Skeletal muscle satellite cell (primary cell): ENCODE results near the gene EVC2.

Experiments
- H3K27me3 ChIP-seq: 2 replicates; pipeline ENCODE4 v1.7.0; 2013; ENCODE audit warnings: low read length; ENCODE audit not compliant: control insufficient read depth, insufficient read depth
- H3K36me3 ChIP-seq: 2 replicates; pipeline ENCODE4 v1.7.0; 2013; ENCODE audit warnings: mild to moderate bottlenecking, control low read depth, low read length; ENCODE audit not compliant: insufficient read depth
- H3K4me1 ChIP-seq: 2 replicates; pipeline ENCODE4 v1.7.0; 2013; ENCODE audit warnings: low read length; ENCODE audit not compliant: control insufficient read depth, insufficient read depth
- H3K4me2 ChIP-seq: 2 replicates; pipeline ENCODE4 v1.7.0; 2013; ENCODE audit warnings: mild to moderate bottlenecking, low read length
- H3K4me3 ChIP-seq: 2 replicates; pipeline ENCODE4 v1.7.0; 2013; ENCODE audit warnings: low read length
- H3K9ac ChIP-seq: 2 replicates; pipeline ENCODE4 v1.7.0; 2013; ENCODE audit warnings: mild to moderate bottlenecking, low read depth, low read length, moderate library complexity
- H3K9me3 ChIP-seq: replicated peaks from 2 replicates; pipeline ENCODE4 v1.7.0; 2013; ENCODE audit warnings: mild to moderate bottlenecking, control low read depth, low read length

EVC2 gene

DNA sequence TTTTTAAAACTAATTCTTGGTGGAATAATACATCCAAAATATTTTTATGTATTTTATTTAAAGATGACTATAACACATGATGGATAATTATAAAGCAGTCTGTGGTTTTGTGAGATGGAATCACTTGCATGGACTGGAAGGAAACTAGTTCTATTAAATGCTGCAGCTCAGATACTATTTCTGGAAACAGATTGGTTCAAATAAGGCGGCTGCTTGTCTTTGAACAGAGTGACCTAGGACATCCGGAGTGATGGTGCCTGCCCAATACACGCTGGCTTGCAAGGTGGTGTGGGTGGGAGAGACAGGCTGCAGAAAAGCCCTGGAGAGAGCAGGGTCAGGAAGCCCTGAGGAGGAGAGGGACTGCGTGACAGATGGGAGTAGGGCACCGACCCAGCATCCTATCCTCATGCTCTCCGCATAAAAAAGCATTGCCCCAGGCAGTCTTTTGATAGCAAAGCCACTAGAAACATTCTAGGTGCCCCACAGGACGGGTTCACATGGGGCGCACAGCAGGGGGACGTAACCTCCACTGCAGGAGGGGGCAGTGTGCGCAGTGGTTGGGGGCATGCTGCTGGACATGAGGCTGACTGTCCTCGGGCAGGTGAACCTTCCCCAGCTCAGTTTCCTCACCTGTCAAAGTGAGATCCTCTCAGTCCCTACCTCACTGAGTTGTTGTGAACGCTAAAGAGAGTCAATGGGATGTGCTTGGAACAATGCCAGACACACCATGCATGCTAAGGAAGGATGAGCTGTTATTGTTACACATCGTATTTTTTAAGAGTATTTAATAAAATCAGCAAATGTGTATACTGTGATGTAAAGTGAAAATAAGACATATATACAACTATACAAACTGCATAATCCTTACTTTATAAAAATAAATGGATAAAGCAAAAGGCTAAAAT lies 71.3 kb downstream of the EVC2 start:
- Histone ChIP-seq H3K4me1 (peaks cover 56% of the 10 kb centered on the region), H3K9ac (no peak overlapping the region), H3K4me3 (no peak overlapping the region), H3K9me3 (no peaks in the 10 kb centered on the region), H3K4me2 (no peak overlapping the region), H3K27me3 (no peaks in the 10 kb centered on the region), H3K36me3 (peaks cover 57% of the 10 kb centered on the region)

DNA sequence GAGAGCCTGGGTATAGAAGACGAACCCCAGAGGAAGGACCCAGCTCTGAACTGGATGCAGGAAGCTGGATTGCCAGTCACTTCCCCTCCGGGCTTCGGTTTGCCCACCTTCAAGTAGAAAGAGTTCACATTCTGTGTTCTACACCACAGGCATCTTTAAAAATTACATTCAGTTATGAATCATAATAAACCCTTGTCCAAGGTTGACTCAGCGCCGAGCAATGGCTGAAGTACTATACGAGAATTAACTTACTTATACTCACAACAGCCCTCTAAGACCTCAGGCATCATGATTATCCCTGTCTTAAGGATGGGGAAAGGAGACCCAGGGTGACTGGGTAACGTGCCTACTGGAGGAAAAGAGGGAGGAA lies 72.5 kb downstream of the EVC2 start:
- Histone ChIP-seq H3K4me1 (peaks cover 56% of the 10 kb centered on the region), H3K4me2 (peak overlapping the region; percentile 49), H3K4me3 (peak overlapping the region; percentile 6), H3K9me3 (no peaks in the 10 kb centered on the region), H3K9ac (peak overlapping the region; percentile 77), H3K27me3 (no peaks in the 10 kb centered on the region), H3K36me3 (peaks cover 60% of the 10 kb centered on the region)

DNA sequence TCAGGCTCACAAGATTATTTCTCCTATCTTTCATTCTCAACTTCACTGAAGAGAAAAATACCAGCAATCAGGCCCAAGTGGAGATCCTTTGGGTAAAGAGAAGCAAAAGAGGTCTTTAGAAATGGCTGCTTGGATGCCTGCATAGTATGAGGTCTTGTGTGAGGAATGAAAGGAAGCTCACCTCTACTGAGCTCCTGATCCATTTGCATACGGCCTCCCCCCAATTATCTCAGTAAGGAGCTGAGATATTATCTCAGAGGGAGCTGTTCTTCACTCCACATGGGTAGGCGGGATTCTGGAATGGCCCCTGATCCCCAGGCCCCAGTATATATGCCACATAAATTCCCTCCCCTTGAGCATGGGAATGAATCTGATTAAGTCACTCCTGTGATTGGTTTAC lies 75.8 kb downstream of the EVC2 start:
- Histone ChIP-seq H3K36me3 (peaks cover 78% of the 10 kb centered on the region), H3K9me3 (no peaks in the 10 kb centered on the region), H3K9ac (no peak overlapping the region), H3K27me3 (no peaks in the 10 kb centered on the region), H3K4me1 (peaks cover 26% of the 10 kb centered on the region), H3K4me2 (no peak overlapping the region), H3K4me3 (no peak overlapping the region)

DNA sequence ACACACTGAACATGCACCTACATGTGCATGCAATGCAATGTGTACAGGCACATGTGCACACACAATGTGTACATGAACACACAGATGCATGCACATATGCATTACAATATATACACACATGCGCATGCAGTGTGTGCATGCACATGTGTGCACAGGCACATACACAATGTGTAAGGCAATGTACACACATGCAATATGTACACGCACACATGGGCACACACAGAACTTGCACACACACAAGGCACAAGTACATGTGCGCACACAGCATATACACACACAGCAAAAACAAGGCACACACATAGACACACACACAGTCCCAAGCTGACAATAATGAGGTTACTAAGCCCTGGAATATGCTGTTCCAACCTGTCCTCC lies 76.3 kb downstream of the EVC2 start:
- Histone ChIP-seq H3K4me3 (no peak overlapping the region), H3K36me3 (peaks cover 80% of the 10 kb centered on the region)

DNA sequence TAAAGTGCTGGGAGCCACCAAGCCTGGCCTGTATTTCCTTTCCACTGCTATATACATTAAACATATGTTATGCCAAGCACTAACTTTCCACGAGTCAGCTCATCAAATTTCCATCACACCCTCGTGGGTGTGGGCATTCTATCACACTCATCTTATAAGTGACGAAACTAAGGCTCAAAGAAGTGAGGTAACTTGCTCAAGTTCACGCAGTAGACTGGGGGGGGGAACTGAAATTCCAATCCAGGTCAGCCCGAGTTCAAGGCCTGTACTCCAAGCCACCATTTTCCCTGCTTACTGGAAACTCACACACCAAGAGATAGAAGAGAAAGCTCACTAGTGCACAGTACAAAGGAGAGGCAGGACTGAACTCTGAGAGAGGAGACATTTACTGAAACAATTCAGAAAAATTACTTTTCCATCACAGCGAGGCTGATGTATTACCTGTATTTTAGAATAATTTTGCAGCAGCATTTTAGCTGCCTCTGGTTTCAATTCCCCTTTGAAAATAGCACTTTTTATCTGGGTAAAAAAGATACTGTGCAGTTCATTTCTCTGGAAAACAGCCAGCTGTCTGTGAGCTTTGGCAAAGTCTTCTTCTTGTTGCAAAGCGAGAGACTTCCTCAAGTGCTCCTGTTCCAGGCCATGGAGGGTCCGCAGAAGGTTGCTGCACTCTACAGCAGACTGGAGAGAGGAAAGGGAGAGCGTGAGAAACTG lies 76.8 kb downstream of the EVC2 start:
- no peaks in the 10 kb centered on the region for H3K9me3 ChIP-seq
- no peaks in the 10 kb centered on the region for H3K27me3 ChIP-seq
- H3K4me1 ChIP-seq: peaks cover 15% of the 10 kb centered on the region
- H3K4me3 ChIP-seq: no peak overlapping the region
- H3K36me3 ChIP-seq: peaks cover 82% of the 10 kb centered on the region
- no peak overlapping the region for H3K9ac ChIP-seq
- no peak overlapping the region for H3K4me2 ChIP-seq

More for the DNA sequence above, 76.3 kb downstream of the EVC2 start:
- H3K27me3 ChIP-seq: no peaks in the 10 kb centered on the region
- H3K4me2 ChIP-seq: no peak overlapping the region
- H3K9ac ChIP-seq: no peak overlapping the region
- H3K4me1 ChIP-seq: peaks cover 20% of the 10 kb centered on the region
- H3K9me3 ChIP-seq: no peaks in the 10 kb centered on the region

DNA sequence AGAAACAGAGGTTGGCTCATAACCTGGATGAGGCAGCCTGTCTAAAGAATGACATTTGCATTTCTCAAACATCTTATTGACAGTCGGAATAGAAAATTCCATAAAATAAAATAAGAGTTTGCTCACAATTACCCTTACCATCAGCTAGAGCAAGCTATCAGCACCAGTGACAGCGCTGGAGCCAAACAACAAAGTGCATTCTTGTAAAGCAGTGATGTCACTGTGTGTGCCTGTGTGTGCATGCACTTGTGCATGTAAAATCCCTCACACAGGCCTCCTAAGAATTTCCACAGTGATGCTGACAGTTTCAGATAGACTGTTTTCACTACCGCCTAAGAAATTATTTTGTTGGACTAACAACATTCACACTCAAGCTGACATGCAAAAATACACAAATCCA lies 77.6 kb downstream of the EVC2 start:
- Histone ChIP-seq H3K9me3 (no peaks in the 10 kb centered on the region), H3K4me3 (no peak overlapping the region), H3K9ac (no peak overlapping the region), H3K27me3 (no peaks in the 10 kb centered on the region), H3K4me1 (peaks cover 8% of the 10 kb centered on the region), H3K36me3 (peaks cover 88% of the 10 kb centered on the region), H3K4me2 (no peak overlapping the region)

DNA sequence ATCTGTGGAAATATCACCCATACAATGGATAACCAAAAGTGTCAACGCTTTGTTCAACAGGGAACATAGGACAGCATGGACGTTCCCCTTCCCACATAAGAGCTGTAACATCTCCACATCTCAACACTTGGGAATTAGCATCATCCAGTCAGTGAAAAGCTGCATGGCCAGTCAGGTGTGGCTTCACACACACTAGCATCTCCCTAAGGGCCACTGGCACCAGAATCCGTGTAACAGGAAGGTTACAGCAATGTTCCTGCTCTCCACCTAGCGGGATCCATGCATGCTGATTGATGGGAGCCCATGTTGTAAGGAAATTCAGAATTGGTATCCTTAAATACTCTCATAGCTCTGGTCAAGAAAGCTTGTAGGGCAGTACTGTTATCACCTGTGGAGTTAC lies 78.8 kb downstream of the EVC2 start:
- no peaks in the 10 kb centered on the region for H3K9me3 ChIP-seq
- no peaks in the 10 kb centered on the region for H3K27me3 ChIP-seq
- H3K9ac ChIP-seq: no peak overlapping the region
- no peak overlapping the region for H3K4me2 ChIP-seq
- H3K36me3 ChIP-seq: peaks cover 91% of the 10 kb centered on the region
- H3K4me3 ChIP-seq: no peak overlapping the region
- no peaks in the 10 kb centered on the region for H3K4me1 ChIP-seq

DNA sequence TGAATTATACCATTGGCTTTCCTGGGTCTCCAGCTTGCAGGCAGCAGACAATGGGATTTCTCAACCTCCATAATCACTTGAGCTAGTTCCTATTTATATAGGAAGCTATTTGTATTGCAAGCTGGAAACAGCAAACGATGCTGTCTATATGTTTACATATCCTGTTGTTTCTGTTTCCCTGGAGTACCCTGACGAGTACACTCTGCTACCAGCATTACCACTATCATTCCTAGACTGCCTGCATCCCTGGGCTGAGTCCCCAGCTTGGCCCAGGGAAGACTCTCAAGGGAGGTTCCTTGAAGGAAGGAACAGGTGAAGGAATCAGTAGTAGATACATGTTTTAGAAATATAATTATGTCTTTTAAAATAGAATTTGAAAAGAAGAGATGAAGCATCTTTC lies 81.4 kb downstream of the EVC2 start:
- H3K9me3 ChIP-seq: no peaks in the 10 kb centered on the region
- H3K36me3 ChIP-seq: peaks cover 92% of the 10 kb centered on the region

DNA sequence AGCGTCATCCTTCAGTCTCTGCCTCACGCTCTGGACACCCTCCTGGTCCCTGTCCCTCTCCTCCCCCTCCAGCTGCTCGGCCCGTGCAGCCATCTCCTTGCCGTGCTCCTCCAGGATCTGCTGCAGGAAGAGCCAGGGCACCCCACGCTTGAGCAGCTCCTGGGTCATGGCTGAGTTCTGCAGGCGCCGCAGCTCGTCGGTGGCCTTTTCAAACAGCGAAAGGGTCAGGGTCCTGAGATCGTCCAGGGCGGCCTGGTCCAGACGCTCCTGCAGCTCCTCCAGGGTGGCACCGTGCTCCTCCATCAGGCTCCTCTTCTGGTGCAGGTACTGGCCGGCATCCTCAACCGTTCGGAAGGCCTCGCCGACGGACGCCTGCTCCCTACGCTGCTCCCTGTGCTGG lies 85.8 kb downstream of the EVC2 start:
- Histone ChIP-seq H3K9me3 (no peaks in the 10 kb centered on the region), H3K4me3 (no peak overlapping the region), H3K4me1 (peaks cover 13% of the 10 kb centered on the region), H3K27me3 (no peaks in the 10 kb centered on the region), H3K9ac (no peak overlapping the region), H3K4me2 (no peak overlapping the region), H3K36me3 (peaks cover 78% of the 10 kb centered on the region)

More for the DNA sequence above, 81.4 kb downstream of the EVC2 start:
- no peaks in the 10 kb centered on the region for H3K4me1 ChIP-seq
- no peak overlapping the region for H3K4me3 ChIP-seq
- H3K27me3 ChIP-seq: no peaks in the 10 kb centered on the region
- no peak overlapping the region for H3K4me2 ChIP-seq
- H3K9ac ChIP-seq: no peak overlapping the region

DNA sequence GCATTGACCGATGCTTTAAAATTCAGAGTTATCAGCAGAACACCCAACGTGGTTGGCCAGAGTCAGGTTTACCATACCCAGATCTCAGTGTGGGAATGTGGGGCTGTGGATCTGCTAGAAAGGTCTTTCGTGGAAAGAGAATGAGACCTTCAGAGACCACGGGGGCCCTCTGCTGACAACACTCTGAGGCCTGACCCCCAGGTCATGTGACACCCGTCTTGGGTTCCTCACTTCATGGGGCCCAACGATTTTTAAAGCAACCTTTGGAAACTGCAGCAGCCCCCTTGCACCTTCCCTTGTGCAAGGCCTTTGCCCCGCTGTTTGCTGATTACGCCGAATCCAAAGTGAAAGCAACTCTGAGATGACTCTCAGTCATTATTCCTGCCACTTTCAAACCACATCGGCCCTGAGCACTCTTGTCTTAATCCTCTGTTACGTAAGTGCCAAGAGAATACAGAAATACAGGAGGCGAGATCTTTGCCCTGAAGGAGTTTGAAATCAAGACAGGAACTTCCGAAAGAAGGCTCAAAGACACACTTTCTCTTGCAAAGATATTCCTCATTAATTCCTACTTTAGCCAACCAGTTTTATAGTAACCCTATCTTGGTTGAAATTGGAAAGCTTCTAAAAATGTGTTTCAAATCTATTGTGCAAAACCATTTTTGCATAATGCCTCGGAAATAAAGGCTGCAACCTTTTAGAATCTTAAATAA lies 88.3 kb downstream of the EVC2 start:
- Histone ChIP-seq H3K9me3 (no peaks in the 10 kb centered on the region), H3K4me3 (peak overlapping the region; percentile 46), H3K4me2 (peak overlapping the region; percentile 72), H3K9ac (peak overlapping the region; percentile 47), H3K27me3 (no peaks in the 10 kb centered on the region), H3K4me1 (peaks cover 13% of the 10 kb centered on the region), H3K36me3 (peaks cover 80% of the 10 kb centered on the region)
